H1 (cell line): ENCODE data around the gene MEF2A. TPM values are rescaled to one million over a fixed set of nuclear protein-coding genes. Genes with fewer than 3 reads are reported as not detected.

ENCODE experiments used
- CTCF ChIA-PET: fragments of 300-600 bp; sonication (Branson Sonifier 250); formaldehyde crosslinking; loops from one replicate; lab custom pipeline; 2021; ENCODE audit not compliant: partially characterized antibody; lab: Charles Lee
- POLR2A ChIA-PET: fragments of 300-600 bp; sonication (Branson Sonifier 250); formaldehyde crosslinking; loops from one replicate; lab custom pipeline; 2021; ENCODE audit warnings: inconsistent platforms; ENCODE audit not compliant: partially characterized antibody; lab: Charles Lee
- DNase-seq, 2 experiments: peaks; one replicate each; pipeline versions ENCODE4 v3.0.0 to v3.0.0-alpha.2; 2010 to 2022; ENCODE audit warnings: low spot score in 2 of 2, low read depth in 1 of 2, mixed read lengths in 1 of 2
- FAIRE-seq: peaks from 2 replicates; lab custom pipeline; 2011; peaks lifted over from hg19 to GRCh38; lab: Jason Lieb, UNC
- H2AFZ ChIP-seq: 2 replicates; pipeline ENCODE4 v1.8.1; 2012; ENCODE audit warnings: low read length, inconsistent platforms
- H2AK5ac ChIP-seq: 2 replicates; pipeline ENCODE4 v1.6.1; 2013; ENCODE audit warnings: low read depth, low read length
- H2BK120ac ChIP-seq: replicated peaks from 2 replicates; pipeline ENCODE3; 2013; ENCODE audit warnings: low read depth, low read length, inconsistent platforms
- H2BK12ac ChIP-seq: 2 replicates; pipeline ENCODE4 v1.6.1; 2013; ENCODE audit warnings: low read depth, low read length
- H2BK15ac ChIP-seq: 2 replicates; pipeline ENCODE4 v1.6.1; 2013; ENCODE audit warnings: low read length
- H2BK20ac ChIP-seq: 2 replicates; pipeline ENCODE4 v1.6.1; 2013; ENCODE audit warnings: low read length
- H2BK5ac ChIP-seq: 2 replicates; pipeline ENCODE4 v1.6.1; 2013; ENCODE audit warnings: low read depth, low read length
- H3K14ac ChIP-seq: 2 replicates; pipeline ENCODE4 v1.6.1; 2013; ENCODE audit warnings: inconsistent platforms; ENCODE audit not compliant: insufficient read length
- H3K18ac ChIP-seq: 2 replicates; pipeline ENCODE4 v1.6.1; 2013; ENCODE audit warnings: low read length; ENCODE audit errors: extremely low read depth
- H3K23ac ChIP-seq: 2 replicates; pipeline ENCODE4 v1.6.1; 2013; ENCODE audit warnings: inconsistent platforms; ENCODE audit not compliant: insufficient read length
- H3K23me2 ChIP-seq: 2 replicates; pipeline ENCODE4 v1.6.1; 2013; ENCODE audit warnings: low read depth, low read length
- H3K27ac ChIP-seq: 2 replicates; pipeline ENCODE4 v1.6.1; 2011; ENCODE audit warnings: low read depth, low read length, inconsistent platforms
- H3K27me3 ChIP-seq, 4 experiments: replicated peaks in 1 of 4; 1 replicate in 1 of 4; 2 replicates in 3 of 4; pipeline versions ENCODE4 v1.6.1 to v1.8.1; 2011 to 2013; ENCODE audit warnings: low read length in 3 of 4, mild to moderate bottlenecking in 3 of 4, inconsistent platforms in 2 of 4, mixed read lengths in 2 of 4, moderate library complexity in 1 of 4; ENCODE audit not compliant: control insufficient read depth in 3 of 4, insufficient read depth in 3 of 4; ENCODE audit errors: extremely low read depth in 1 of 4
- H3K36me3 ChIP-seq, 4 experiments: 2 replicates each; pipeline versions ENCODE4 v1.6.1 to v1.8.1; 2011 to 2013; ENCODE audit warnings: mild to moderate bottlenecking in 4 of 4, low read length in 3 of 4, moderate library complexity in 2 of 4, control low read depth in 1 of 4, inconsistent platforms in 1 of 4; ENCODE audit not compliant: insufficient read depth in 4 of 4, control insufficient read depth in 2 of 4
- H3K4ac ChIP-seq: replicated peaks from 2 replicates; pipeline ENCODE3; 2013; ENCODE audit warnings: low read length, low read depth, mixed read lengths, inconsistent platforms; ENCODE audit not compliant: insufficient read length
- H3K4me1 ChIP-seq, 4 experiments: replicated peaks in 1 of 4; 1 replicate in 1 of 4; 2 replicates in 3 of 4; pipeline versions ENCODE4 v1.6.1 to v1.8.1; 2011 to 2013; ENCODE audit warnings: low read length in 3 of 4, inconsistent platforms in 2 of 4, mixed read lengths in 1 of 4; ENCODE audit not compliant: insufficient read depth in 4 of 4, control insufficient read depth in 3 of 4
- H3K4me2 ChIP-seq, 2 experiments: 2 replicates each; pipeline versions ENCODE4 v1.6.1 to v1.8.1; 2011 to 2013; ENCODE audit warnings: low read depth in 2 of 2, low read length in 2 of 2, control low read depth in 1 of 2, inconsistent platforms in 1 of 2, mild to moderate bottlenecking in 1 of 2; ENCODE audit not compliant: insufficient read depth in 1 of 2
- H3K4me3 ChIP-seq, 4 experiments: fragments of 200-600, 300-600 bp in 1 of 4; sonication (generic), shearing (Covaris generic), sonication (Bioruptor Twin) in 1 of 4; 2 replicates each; pipeline versions ENCODE4 v1.5.1 to v1.8.1; 2011 to 2016; ENCODE audit warnings: low read length in 4 of 4, low read depth in 3 of 4, control low read depth in 2 of 4, inconsistent platforms in 2 of 4, mild to moderate bottlenecking in 2 of 4, mixed read lengths in 1 of 4, moderate library complexity in 1 of 4; ENCODE audit not compliant: insufficient read depth in 2 of 4; ENCODE audit errors: extremely low read depth in 1 of 4
- H3K56ac ChIP-seq: replicated peaks from 2 replicates; pipeline ENCODE3; 2013; ENCODE audit warnings: low read depth, mild to moderate bottlenecking, mixed read lengths, low read length, inconsistent platforms; ENCODE audit not compliant: insufficient read length
- H3K79me1 ChIP-seq: 2 replicates; pipeline ENCODE4 v1.6.1; 2013; ENCODE audit warnings: low read depth, low read length, control low read depth
- H3K79me2 ChIP-seq, 2 experiments: 2 replicates each; pipeline versions ENCODE4 v1.6.1 to v1.8.1; 2012 to 2013; ENCODE audit warnings: low read length in 2 of 2, mild to moderate bottlenecking in 2 of 2, inconsistent platforms in 1 of 2; ENCODE audit not compliant: insufficient read depth in 2 of 2, control insufficient read depth in 1 of 2
- H3K9ac ChIP-seq, 4 experiments: replicated peaks in 1 of 4; 1 replicate in 1 of 4; 2 replicates in 3 of 4; pipeline versions ENCODE4 v1.6.1 to v1.8.1; 2011 to 2013; ENCODE audit warnings: low read depth in 3 of 4, low read length in 3 of 4, control low read depth in 2 of 4, mild to moderate bottlenecking in 2 of 4, moderate library complexity in 2 of 4, inconsistent platforms in 1 of 4; ENCODE audit errors: extremely low read depth in 1 of 4
- H3K9me3 ChIP-seq, 2 experiments: 2 replicates each; pipeline versions ENCODE4 v1.6.1 to v1.8.1; 2012 to 2013; ENCODE audit warnings: mild to moderate bottlenecking in 2 of 2, moderate library complexity in 2 of 2, control low read depth in 1 of 2, inconsistent platforms in 1 of 2, low read depth in 1 of 2, low read length in 1 of 2, mixed read lengths in 1 of 2; ENCODE audit not compliant: insufficient read depth in 2 of 2
- H4K20me1 ChIP-seq, 2 experiments: replicated peaks in 1 of 2; 2 replicates each; pipeline versions ENCODE3 to v1.8.1; 2011 to 2013; ENCODE audit warnings: inconsistent platforms in 2 of 2, low read length in 2 of 2, mild to moderate bottlenecking in 1 of 2; ENCODE audit not compliant: insufficient read depth in 2 of 2, control insufficient read depth in 1 of 2
- H4K5ac ChIP-seq: 2 replicates; pipeline ENCODE4 v1.6.1; 2013; ENCODE audit warnings: low read length, low read depth, mixed read lengths, inconsistent platforms; ENCODE audit not compliant: insufficient read length
- H4K8ac ChIP-seq: 2 replicates; pipeline ENCODE4 v1.8.0; 2013; ENCODE audit warnings: mild to moderate bottlenecking, moderate library complexity, low read length, inconsistent platforms; ENCODE audit not compliant: insufficient read depth; ENCODE audit errors: extremely low read depth
- H4K91ac ChIP-seq: replicated peaks from 2 replicates; pipeline ENCODE3; 2013; ENCODE audit warnings: low read length, mixed read lengths, inconsistent platforms; ENCODE audit not compliant: insufficient read length
- TEAD4 ChIP-seq: IDR thresholded peaks from 2 replicates; pipeline ENCODE4 v1.6.1; 2012; ENCODE audit warnings: low read depth, low read length, inconsistent platforms, mixed read lengths
- WGBS, 2 experiments: shearing (Covaris generic) in 1 of 2; methylation state at CpG; one replicate each; pipeline versions ENCODE4 v1.1.6 to v1.1.7; 2013 to 2015; ENCODE audit warnings: low lambda C conversion rate in 2 of 2, mixed read lengths in 2 of 2, inconsistent platforms in 1 of 2, low coverage in 1 of 2, missing lambda C conversion rate in 1 of 2; ENCODE audit not compliant: insufficient replicate concordance in 2 of 2, insufficient coverage in 1 of 2, insufficient read length in 1 of 2; ENCODE audit errors: extremely low coverage in 1 of 2, missing lambda C conversion rate in 1 of 2; 5-methylcytosine and 5-hydroxymethylcytosine counted together
- polyA plus RNA-seq, 7 experiments: library from polyadenylated mRNA; depleted of rRNA in 3 of 7; stranded (reverse) in 5 of 7; unstranded in 2 of 7; fragments of >200 nt in 5 of 7; fragments of 200-250 nt in 2 of 7; gene quantifications; 1 replicate in 5 of 7; 2 replicates in 1 of 7; 4 replicates in 1 of 7; pipeline versions ENCODE4 v1.2.1 to v1.2.3, GENCODE V29; 2011 to 2013; ENCODE audit warnings: missing spikeins in 2 of 7, mixed read lengths in 2 of 7
- total RNA-seq: library from RNA; stranded (reverse); fragmentation: NEBNext Ultra II Directional; extraction: Animal tissue kit (Norgen Biotek cat#: 25700); gene quantifications from 2 replicates; pipeline ENCODE4 v1.2.1, GENCODE V29; 2021

Gene MEF2A
- total and polyA plus RNA-seq, 2 of the 8 experiments (the other 6 are each of a cell fraction or from before 2014, with no cell fraction given): 15.6 to 22.5 TPM

DNA sequence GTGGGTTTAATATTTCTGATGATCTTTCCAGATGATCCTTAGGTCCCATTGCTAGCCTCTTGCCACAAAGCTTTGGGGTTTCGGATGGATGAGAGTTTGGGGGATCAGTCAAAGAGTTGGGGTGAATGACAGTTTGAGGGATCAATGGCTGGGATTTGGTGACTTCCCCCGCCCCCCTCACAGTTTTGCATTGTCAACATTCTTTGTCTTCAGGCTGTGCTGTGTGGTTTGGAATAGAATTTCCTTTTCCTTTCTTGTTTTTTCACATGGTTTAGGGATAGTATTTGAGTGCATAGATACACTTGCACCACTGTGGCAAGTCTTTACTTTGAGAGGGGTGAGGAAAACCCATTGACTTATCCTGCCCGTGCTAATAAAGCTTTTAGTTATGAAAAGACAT is 14.3 kb downstream of the MEF2A start:
- H3K9me3 ChIP-seq: no peaks in the 10 kb centered on the region
- CTCF ChIA-PET: interaction anchor here (1.4 to 3.8 kb wide), 2 partner anchors 124 to 171 kb away, joined by 3 to 17 read pairs; no protein-coding TSS in a partner anchor
- peaks cover 2% of the 10 kb centered on the region; the same call in 1 of the 2 replicates for H3K79me1 ChIP-seq
- no peaks in the 10 kb centered on the region for H3K23me2 ChIP-seq
- H2BK5ac ChIP-seq: peak overlapping the region; percentile 45
- no peak overlapping the region for H3K4ac ChIP-seq
- H2AK5ac ChIP-seq: no peak overlapping the region
- peaks cover 9 to 98% of the 10 kb centered on the region in 2 experiments; a peak in 3 of 4 replicates for H3K79me2 ChIP-seq
- POLR2A ChIA-PET: interaction anchor here (1.5 to 1.8 kb wide), 2 partner anchors 8 to 66 kb away, joined by 3 to 5 read pairs; no protein-coding TSS in a partner anchor
- H3K27ac ChIP-seq: no peak overlapping the region
- no peak for DNase-seq
- H3K9ac ChIP-seq: no peak overlapping the region
- no peak overlapping the region for H2AFZ ChIP-seq
- H3K14ac ChIP-seq: no peak overlapping the region
- H4K5ac ChIP-seq: no peak overlapping the region
- no peak overlapping the region for H3K56ac ChIP-seq
- H2BK20ac ChIP-seq: no peak overlapping the region
- no peak overlapping the region for H4K8ac ChIP-seq
- no peak overlapping the region for H2BK15ac ChIP-seq
- H3K4me3 ChIP-seq: no peak overlapping the region; a peak in 1 of 8 replicates
- no peak overlapping the region; the same call in 1 of the 2 replicates for H3K18ac ChIP-seq
- H3K27me3 ChIP-seq: no peaks in the 10 kb centered on the region
- peak overlapping the region; percentile 14 to 39; a peak in 3 of 4 replicates for H3K4me2 ChIP-seq
- peak; percentile 7 for FAIRE-seq
- no peak overlapping the region for H4K91ac ChIP-seq
- H2BK12ac ChIP-seq: no peak overlapping the region
- peak overlapping the region; percentile 22 for H2BK120ac ChIP-seq
- H3K4me1 ChIP-seq: peaks cover 2 to 23% (median 16%) of the 10 kb centered on the region in 4 experiments; a peak in 6 of 7 replicates
- H3K23ac ChIP-seq: no peak overlapping the region
- H4K20me1 ChIP-seq: peaks cover 0 to 7% of the 10 kb centered on the region in 2 experiments
- WGBS, 2 experiments: 47% methylated on average over 3 of the region's 3 CpGs; no CpG with 5 or more reads in 1 of the 2 experiments
- no peaks in the 10 kb centered on the region for H3K36me3 ChIP-seq
- peak; percentile 53; the same call in 1 of the 2 replicates for TF ChIP-seq TEAD4
